OCI-LY3 (cell line): ENCODE results near the gene EHBP1L1.

Experiments
- H2AFZ ChIP-seq: fragments of 200-600, 300-600 bp; shearing (Covaris generic); 2 replicates; pipeline ENCODE4 v1.6.0; 2014; ENCODE audit warnings: antibody characterized with exemption, low read depth, low read length
- H3K27ac ChIP-seq: fragments of 200-600, 300-600 bp; sonication (generic); 2 replicates; pipeline ENCODE4 v1.5.1; 2014; ENCODE audit warnings: mild to moderate bottlenecking, low read length, moderate library complexity, mixed read lengths
- H3K27me3 ChIP-seq: fragments of 200-600, 300-600 bp; sonication (generic); 2 replicates; pipeline ENCODE4 v1.6.1; 2014; ENCODE audit warnings: low read depth, low read length, mixed read lengths
- H3K36me3 ChIP-seq: fragments of 200-600, 300-600 bp; sonication (generic); replicated peaks from 2 replicates; pipeline ENCODE3; 2014; ENCODE audit warnings: low read depth, low read length, mixed read lengths
- H3K4me1 ChIP-seq: fragments of 300-600, 200-600 bp; sonication (generic); 2 replicates; pipeline ENCODE4 v1.6.1; 2014; ENCODE audit warnings: low read length, mixed read lengths
- H3K4me2 ChIP-seq: fragments of 200-600, 300-600 bp; sonication (generic); 2 replicates; pipeline ENCODE4 v1.6.1; 2014; ENCODE audit warnings: low read length, mixed read lengths
- H3K4me3 ChIP-seq: fragments of 300-600, 200-600 bp; sonication (generic); 2 replicates; pipeline ENCODE4 v1.5.1; 2014; ENCODE audit warnings: antibody characterized with exemption, mild to moderate bottlenecking, low read length, moderate library complexity
- H3K79me2 ChIP-seq: fragments of 300-600, 200-600 bp; shearing (Covaris generic); 2 replicates; pipeline ENCODE4 v1.6.1; 2014; ENCODE audit warnings: mild to moderate bottlenecking, low read length, mixed read lengths
- H3K9ac ChIP-seq: fragments of 300-600, 200-600 bp; shearing (Covaris generic); 2 replicates; pipeline ENCODE4 v1.6.0; 2014; ENCODE audit warnings: mild to moderate bottlenecking, low read length, moderate library complexity
- H3K9me3 ChIP-seq: fragments of 200-600, 300-600 bp; shearing (Covaris generic); 2 replicates; pipeline ENCODE4 v1.6.1; 2014; ENCODE audit warnings: low read length, mixed read lengths; ENCODE audit not compliant: insufficient read depth
- H4K20me1 ChIP-seq: fragments of 200-600, 300-600 bp; sonication (generic); 2 replicates; pipeline ENCODE4 v1.6.1; 2016; ENCODE audit warnings: low read length, mixed read lengths; ENCODE audit not compliant: insufficient read depth
- CTCF ChIP-seq: fragments of 200-600, 300-600 bp; sonication (generic); IDR thresholded peaks from 2 replicates; pipeline ENCODE4 v1.5.1; 2014; ENCODE audit warnings: antibody characterized with exemption, low read length, low read depth
- EZH2phosphoT487 ChIP-seq: fragments of 200-600 bp; shearing (Covaris generic); IDR thresholded peaks from 2 replicates; pipeline ENCODE4 v1.6.1; 2018; ENCODE audit warnings: antibody characterized with exemption, mixed run types, low read depth

EHBP1L1 gene

GRCh38 chr11:65619281-65619928 lies 43.6 kb downstream of the EHBP1L1 start:
- no peak for TF ChIP-seq CTCF
- TF ChIP-seq EZH2phosphoT487: no peak
- H3K79me2 ChIP-seq: peaks cover 38% of the 10 kb centered on the region
- H2AFZ ChIP-seq: no peak overlapping the region
- no peak overlapping the region for H3K4me3 ChIP-seq
- H3K4me2 ChIP-seq: no peak overlapping the region
- no peaks in the 10 kb centered on the region for H3K27me3 ChIP-seq
- peaks cover 52% of the 10 kb centered on the region for H3K36me3 ChIP-seq
- H3K9ac ChIP-seq: no peak overlapping the region
- no peak overlapping the region for H3K27ac ChIP-seq
- peaks cover 9% of the 10 kb centered on the region; the same call in 1 of the 2 replicates for H4K20me1 ChIP-seq
- peaks cover 18% of the 10 kb centered on the region for H3K4me1 ChIP-seq
- H3K9me3 ChIP-seq: no peaks in the 10 kb centered on the region

GRCh38 chr11:65620666-65621065 lies 44.8 kb downstream of the EHBP1L1 start:
- peaks cover 9% of the 10 kb centered on the region; the same call in 1 of the 2 replicates for H4K20me1 ChIP-seq
- no peaks in the 10 kb centered on the region for H3K9me3 ChIP-seq
- no peak overlapping the region for H3K27ac ChIP-seq
- peaks cover 58% of the 10 kb centered on the region for H3K36me3 ChIP-seq
- peaks cover 32% of the 10 kb centered on the region for H3K79me2 ChIP-seq
- H3K4me3 ChIP-seq: no peak overlapping the region
- H3K9ac ChIP-seq: no peak overlapping the region
- no peak overlapping the region for H2AFZ ChIP-seq
- TF ChIP-seq CTCF: no peak
- no peak for TF ChIP-seq EZH2phosphoT487
- peaks cover 18% of the 10 kb centered on the region for H3K4me1 ChIP-seq
- no peak overlapping the region for H3K4me2 ChIP-seq
- H3K27me3 ChIP-seq: no peaks in the 10 kb centered on the region

- TF ChIP-seq CTCF (no peak), EZH2phosphoT487 (no peak)
- no peak overlapping the region for H3K4me2 ChIP-seq
- no peak overlapping the region for H3K27ac ChIP-seq
- H3K79me2 ChIP-seq: peaks cover 24% of the 10 kb centered on the region
- H4K20me1 ChIP-seq: peaks cover 6% of the 10 kb centered on the region; the same call in 1 of the 2 replicates
- no peak overlapping the region for H2AFZ ChIP-seq
- H3K4me3 ChIP-seq: no peak overlapping the region
- H3K27me3 ChIP-seq: no peaks in the 10 kb centered on the region
- H3K9me3 ChIP-seq: no peaks in the 10 kb centered on the region
- peaks cover 66% of the 10 kb centered on the region for H3K36me3 ChIP-seq
- peaks cover 16% of the 10 kb centered on the region for H3K4me1 ChIP-seq
- no peak overlapping the region for H3K9ac ChIP-seq
Observed at GRCh38 chr11:65621460-65621859, 45.6 kb downstream of the EHBP1L1 start.

- H3K36me3 ChIP-seq: peaks cover 68% of the 10 kb centered on the region
- H3K4me3 ChIP-seq: no peak overlapping the region
- no peaks in the 10 kb centered on the region for H3K27me3 ChIP-seq
- peaks cover 10% of the 10 kb centered on the region for H3K4me1 ChIP-seq
- H3K9ac ChIP-seq: no peak overlapping the region
- H3K79me2 ChIP-seq: peaks cover 19% of the 10 kb centered on the region
- peaks cover 1% of the 10 kb centered on the region; the same call in 1 of the 2 replicates for H4K20me1 ChIP-seq
- H2AFZ ChIP-seq: no peak overlapping the region
- H3K9me3 ChIP-seq: no peaks in the 10 kb centered on the region
- H3K4me2 ChIP-seq: no peak overlapping the region
- TF ChIP-seq EZH2phosphoT487 (no peak), CTCF (no peak)
- no peak overlapping the region for H3K27ac ChIP-seq
Observed at GRCh38 chr11:65622011-65622410, 46.2 kb downstream of the EHBP1L1 start.
